GM12891 (cell line): Measurements from ENCODE around the gene CLDND1.

Experiments used
- POLR2A ChIP-seq: IDR thresholded peaks from 2 replicates; pipeline ENCODE4 v1.6.1; 2011; ENCODE audit warnings: low read depth, low read length, control low read depth
- POLR2AphosphoS5 ChIP-seq: IDR thresholded peaks from 2 replicates; pipeline ENCODE4 v1.6.1; 2011; ENCODE audit warnings: low read depth, low read length, control low read depth

GRCh38 chr3:98560911-98561310 is 38.2 kb upstream of the CLDND1 start:
- TF ChIP-seq POLR2AphosphoS5 (peak; percentile 87), POLR2A (peak; percentile 77; the same call in 1 of the 2 replicates)
